Mucosa of rectum (tissue), 2 donors: ENCODE results near the gene MLEC.

Source experiments
- H3K27ac ChIP-seq, 2 donors: one replicate each; pipeline ENCODE4 v1.7.0; 2013; ENCODE audit warnings: inconsistent platforms in 2 of 2, low read depth in 2 of 2, low read length in 2 of 2
- H3K27me3 ChIP-seq, 2 donors: one replicate each; pipeline ENCODE4 v1.7.0; 2013; ENCODE audit warnings: low read length in 2 of 2; ENCODE audit not compliant: control insufficient read depth in 2 of 2, insufficient read depth in 2 of 2
- H3K36me3 ChIP-seq, 2 donors: one replicate each; pipeline ENCODE4 v1.7.0; 2013; ENCODE audit warnings: low read length in 2 of 2; ENCODE audit not compliant: control insufficient read depth in 2 of 2, insufficient read depth in 2 of 2
- H3K4me1 ChIP-seq, 2 donors: one replicate each; pipeline ENCODE4 v1.7.0; 2013; ENCODE audit warnings: low read length in 2 of 2, mild to moderate bottlenecking in 1 of 2; ENCODE audit not compliant: control insufficient read depth in 2 of 2, insufficient read depth in 2 of 2
- H3K4me3 ChIP-seq, 2 donors: one replicate each; pipeline ENCODE4 v1.7.0; 2013; ENCODE audit warnings: low read length in 2 of 2
- H3K9ac ChIP-seq, 2 donors: one replicate each; pipeline ENCODE4 v1.7.0; 2013; ENCODE audit warnings: low read length in 2 of 2, low read depth in 1 of 2, mild to moderate bottlenecking in 1 of 2
- H3K9me3 ChIP-seq, 2 donors: one replicate each; pipeline ENCODE4 v1.7.0; 2013; ENCODE audit warnings: low read length in 2 of 2; ENCODE audit not compliant: control insufficient read depth in 2 of 2
- donor health status: healthy.
- donor health status: Normal muscosa, but diverticular disease.

MLEC gene

DNA sequence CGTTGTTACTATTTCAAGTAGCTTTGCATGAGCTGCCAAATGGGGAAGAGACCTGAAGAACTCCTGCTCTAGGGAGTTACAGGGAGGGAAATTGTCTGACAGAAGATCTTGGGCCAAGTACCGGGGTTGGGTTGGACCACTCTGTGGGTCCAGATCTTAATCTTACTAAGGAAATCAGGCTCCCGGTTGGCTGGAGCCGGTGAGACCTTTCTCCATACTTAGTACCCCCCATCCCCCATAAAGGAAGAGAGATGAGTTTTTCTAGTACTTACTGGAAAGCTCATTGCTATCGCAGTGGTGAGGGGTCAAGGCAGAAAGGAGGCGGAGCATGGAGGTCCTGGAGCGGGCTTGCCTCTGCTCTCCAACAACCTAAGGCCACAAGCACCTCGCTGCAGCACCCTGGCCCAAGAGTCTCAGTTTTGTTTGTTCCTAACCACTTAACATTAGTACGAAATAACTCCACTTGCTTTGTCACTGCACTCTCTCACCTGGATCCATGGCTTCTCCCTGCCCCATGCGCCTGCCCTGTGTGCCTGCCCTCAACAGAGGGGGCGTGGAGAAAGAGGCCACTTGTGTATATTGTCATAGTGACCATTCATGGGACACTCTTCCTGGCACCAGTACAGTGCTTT is 16.5 kb downstream of the MLEC start:
- Histone ChIP-seq H3K36me3 (peaks cover 36 to 49% of the 10 kb centered on the region in 2 donors), H3K9me3 (no peaks in the 10 kb centered on the region), H3K27me3 (no peaks in the 10 kb centered on the region), H3K9ac (no peak overlapping the region), H3K4me3 (no peak overlapping the region), H3K27ac (no peak overlapping the region), H3K4me1 (no peaks in the 10 kb centered on the region)

DNA sequence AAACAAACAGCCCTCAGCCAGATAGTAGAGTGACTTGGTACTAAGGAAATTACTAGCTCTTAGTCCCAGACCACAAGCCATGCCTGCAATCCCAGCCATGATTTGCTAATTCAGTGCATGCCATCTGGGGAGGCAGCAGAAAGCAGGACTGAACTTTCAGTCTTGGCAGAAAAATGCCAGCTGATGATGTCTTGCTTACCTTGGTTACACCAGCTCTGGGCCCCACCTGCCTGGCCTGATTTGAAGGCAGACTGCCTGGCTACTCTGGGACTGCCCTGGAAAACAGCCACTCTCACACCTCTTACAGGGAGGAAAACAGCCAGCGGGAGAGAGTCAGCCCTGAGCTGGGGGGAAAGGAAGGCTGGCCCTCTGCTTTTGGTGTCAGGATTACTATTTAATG is 18.7 kb downstream of the MLEC start:
- H3K27me3 ChIP-seq = no peaks in the 10 kb centered on the region
- peaks cover 5 to 6% of the 10 kb centered on the region in 2 donors for H3K4me1 ChIP-seq
- peaks cover 22 to 27% of the 10 kb centered on the region in 2 donors for H3K36me3 ChIP-seq
- no peaks in the 10 kb centered on the region for H3K9me3 ChIP-seq
- no peak overlapping the region for H3K27ac ChIP-seq
- H3K9ac ChIP-seq = no peak overlapping the region
- H3K4me3 ChIP-seq = no peak overlapping the region

DNA sequence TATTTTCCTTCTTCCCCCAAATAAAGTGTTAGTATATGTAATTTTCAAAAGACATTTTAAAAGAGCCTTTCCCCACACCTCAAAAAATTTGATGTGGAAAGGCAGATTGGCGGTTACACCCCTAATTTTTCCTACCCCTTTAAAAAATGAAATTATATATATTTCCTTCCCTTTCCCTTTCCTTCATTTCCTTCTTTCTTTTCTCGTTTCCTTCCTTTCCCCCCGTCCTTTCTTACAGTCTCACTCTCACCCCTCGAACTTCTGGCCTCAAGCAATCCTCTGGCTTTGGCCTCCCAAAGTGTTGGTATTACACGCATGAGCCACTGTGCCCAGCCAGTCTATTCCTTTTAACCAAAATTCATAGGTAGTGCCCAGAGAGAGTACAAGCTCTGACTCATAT is 19.1 kb downstream of the MLEC start:
- H3K9me3 ChIP-seq = no peaks in the 10 kb centered on the region
- no peak overlapping the region for H3K4me3 ChIP-seq
- H3K27ac ChIP-seq = no peak overlapping the region
- peaks cover 5 to 9% of the 10 kb centered on the region in 2 donors for H3K4me1 ChIP-seq
- H3K27me3 ChIP-seq = no peaks in the 10 kb centered on the region
- H3K36me3 ChIP-seq = peaks cover 22 to 23% of the 10 kb centered on the region in 2 donors
- H3K9ac ChIP-seq = no peak overlapping the region

DNA sequence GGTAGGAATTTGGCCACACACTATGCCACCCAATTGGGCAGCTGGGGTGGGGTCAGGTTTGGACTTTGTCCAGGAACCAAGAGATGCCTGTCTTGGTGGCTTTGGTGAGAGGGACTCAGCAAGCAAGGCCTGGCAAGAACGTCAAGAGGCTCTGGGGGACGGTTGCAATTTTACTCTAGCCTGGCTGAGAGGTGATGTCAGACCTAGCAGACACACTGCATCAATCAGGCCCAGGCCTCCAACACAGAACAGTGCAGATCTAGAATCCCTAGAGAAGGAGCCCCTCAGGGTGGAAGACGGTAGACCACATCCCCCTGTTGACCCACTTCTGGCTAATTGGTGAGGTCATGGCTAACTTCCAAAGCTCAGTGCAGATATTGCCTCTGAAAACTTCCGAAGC is 21.7 kb downstream of the MLEC start:
- H3K27ac ChIP-seq = no peak overlapping the region
- peaks cover 7 to 9% of the 10 kb centered on the region in 2 donors for H3K36me3 ChIP-seq
- peaks cover 14 to 16% of the 10 kb centered on the region in 2 donors for H3K4me1 ChIP-seq
- H3K4me3 ChIP-seq = no peak overlapping the region
- no peaks in the 10 kb centered on the region for H3K27me3 ChIP-seq
- no peak overlapping the region for H3K9ac ChIP-seq
- no peaks in the 10 kb centered on the region for H3K9me3 ChIP-seq

DNA sequence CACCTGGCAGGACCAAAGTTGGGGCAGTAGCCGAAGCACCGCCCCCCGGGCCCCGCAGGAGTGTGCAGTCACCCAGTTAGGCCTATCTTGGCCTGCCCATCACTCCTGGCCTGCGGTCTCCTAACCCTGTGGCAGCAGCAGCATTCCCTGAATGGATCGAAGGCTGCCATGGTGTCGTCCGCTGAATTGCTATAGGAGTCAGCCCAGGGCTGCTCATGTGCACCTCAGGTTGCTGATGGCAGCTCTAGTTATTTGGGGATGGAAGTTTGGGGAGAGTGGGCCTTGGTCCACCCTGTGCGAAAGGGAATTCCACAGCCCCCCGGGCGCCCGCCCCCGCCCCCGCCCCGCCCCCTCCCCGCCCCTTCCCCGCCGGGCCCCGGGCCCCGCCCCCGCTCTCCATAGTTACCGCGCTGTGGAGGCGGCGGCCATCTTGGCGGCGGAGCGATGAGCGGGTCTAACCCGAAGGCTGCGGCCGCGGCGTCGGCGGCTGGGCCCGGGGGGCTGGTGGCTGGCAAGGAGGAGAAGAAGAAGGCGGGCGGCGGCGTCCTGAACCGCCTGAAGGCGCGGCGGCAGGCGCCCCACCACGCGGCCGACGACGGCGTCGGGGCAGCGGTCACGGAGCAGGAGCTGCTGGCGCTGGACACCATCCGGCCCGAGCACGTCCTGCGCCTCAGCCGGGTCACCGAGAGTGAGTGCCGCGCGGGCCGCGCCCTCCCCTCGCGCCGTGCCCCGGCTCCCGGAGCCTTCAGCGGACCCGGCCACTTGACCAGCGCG is 23.3 kb downstream of the MLEC start, which contains the start of gene UNC119B:
Gene UNC119B, plus strand, starts transcription at position 428 of the 774 bp plus-strand sequence. Its CDS starts 17 bp downstream, at position 445.
- no peaks in the 10 kb centered on the region for H3K9me3 ChIP-seq

DNA sequence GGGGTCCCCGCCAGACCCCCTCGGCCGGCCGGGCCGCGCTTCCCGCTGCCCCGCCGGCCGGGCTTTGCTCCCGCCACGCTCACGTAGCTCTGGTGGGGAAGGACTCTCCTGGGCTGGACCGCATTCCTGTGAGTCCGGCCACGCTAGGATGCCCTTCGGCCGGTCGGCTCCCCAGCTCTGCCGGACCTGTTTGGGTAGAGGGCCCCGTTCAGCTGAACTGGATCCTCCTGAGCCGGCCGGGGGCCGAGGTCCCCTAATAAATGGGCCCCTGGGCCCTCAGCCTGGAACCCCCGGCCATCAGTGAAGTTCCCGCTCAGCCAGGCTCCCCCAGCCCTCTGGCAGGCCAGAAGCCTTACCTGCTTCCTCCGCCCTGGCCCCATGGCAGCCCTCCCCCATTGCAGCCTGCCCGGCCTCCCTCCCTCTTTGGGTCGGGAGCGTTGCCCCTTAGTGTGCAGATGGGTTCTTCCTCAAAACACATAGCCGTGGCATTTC is 23.9 kb downstream of the MLEC start:
- Histone ChIP-seq H3K9ac (peak overlapping the region; percentile 72 to 79), H3K4me1 (peaks cover 14 to 16% of the 10 kb centered on the region in 2 donors), H3K4me3 (peak overlapping the region; percentile 78 to 82), H3K27ac (peak overlapping the region; percentile 69 to 70), H3K27me3 (no peaks in the 10 kb centered on the region), H3K9me3 (no peaks in the 10 kb centered on the region), H3K36me3 (peaks cover 13 to 16% of the 10 kb centered on the region in 2 donors)

More for the DNA sequence above, 23.3 kb downstream of the MLEC start, which contains the start of gene UNC119B:
- peaks cover 13 to 16% of the 10 kb centered on the region in 2 donors for H3K36me3 ChIP-seq
- peak within 1 kb of the TSS; percentile 69 to 70 for H3K27ac ChIP-seq
- peak within 1 kb of the TSS; percentile 72 to 79 for H3K9ac ChIP-seq
- no peaks in the 10 kb centered on the region for H3K27me3 ChIP-seq
- H3K4me1 ChIP-seq = peaks cover 14 to 16% of the 10 kb centered on the region in 2 donors
- H3K4me3 ChIP-seq = peak within 1 kb of the TSS; percentile 78 to 82

DNA sequence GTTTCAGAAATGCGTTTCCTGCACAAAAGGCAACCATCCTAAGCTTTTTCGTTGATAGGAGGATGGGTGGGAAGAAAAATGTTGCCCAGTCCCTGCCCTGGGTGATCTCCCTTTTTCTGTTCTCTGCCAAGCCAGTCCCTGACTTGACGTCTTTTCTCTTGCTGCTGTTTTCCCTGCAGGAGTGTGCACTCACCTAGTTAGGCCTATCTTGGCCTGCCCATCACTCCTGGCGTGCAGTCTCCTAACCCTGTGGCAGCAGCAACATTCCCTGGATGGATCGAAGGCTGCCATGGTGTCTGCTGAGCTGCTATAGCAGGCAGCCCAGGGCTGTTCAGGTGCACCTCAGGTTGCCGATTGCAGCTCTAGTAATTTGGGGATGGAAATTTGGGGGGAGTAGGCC is 24.5 kb downstream of the MLEC start:
- Histone ChIP-seq H3K36me3 (peaks cover 17 to 22% of the 10 kb centered on the region in 2 donors), H3K27me3 (no peaks in the 10 kb centered on the region), H3K4me1 (peaks cover 18 to 21% of the 10 kb centered on the region in 2 donors), H3K9me3 (no peaks in the 10 kb centered on the region), H3K9ac (peak overlapping the region; percentile 72 to 79), H3K4me3 (peak overlapping the region; percentile 78 to 82), H3K27ac (peak overlapping the region in 1 of 2 donors; percentile 70)

DNA sequence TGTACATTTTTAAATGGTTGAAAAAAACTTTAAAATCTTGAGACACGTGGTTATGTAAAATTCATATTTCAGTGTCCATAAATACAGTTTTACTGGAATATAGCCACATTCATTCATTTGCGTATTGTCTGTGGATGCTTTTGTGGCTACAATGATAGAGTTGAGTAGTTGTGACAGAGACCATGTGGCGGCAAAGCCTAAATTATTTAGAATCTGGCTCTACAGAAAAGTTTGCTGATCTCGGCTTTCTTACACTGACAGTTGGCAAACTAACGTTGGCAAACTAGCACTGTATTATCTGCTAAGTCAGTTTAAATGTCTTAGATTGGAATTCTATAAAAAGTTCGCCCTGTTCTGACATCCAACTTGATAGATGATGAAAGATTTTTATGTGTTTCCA is 25.7 kb downstream of the MLEC start:
- no peak overlapping the region for H3K27ac ChIP-seq
- H3K4me3 ChIP-seq = no peak overlapping the region

DNA sequence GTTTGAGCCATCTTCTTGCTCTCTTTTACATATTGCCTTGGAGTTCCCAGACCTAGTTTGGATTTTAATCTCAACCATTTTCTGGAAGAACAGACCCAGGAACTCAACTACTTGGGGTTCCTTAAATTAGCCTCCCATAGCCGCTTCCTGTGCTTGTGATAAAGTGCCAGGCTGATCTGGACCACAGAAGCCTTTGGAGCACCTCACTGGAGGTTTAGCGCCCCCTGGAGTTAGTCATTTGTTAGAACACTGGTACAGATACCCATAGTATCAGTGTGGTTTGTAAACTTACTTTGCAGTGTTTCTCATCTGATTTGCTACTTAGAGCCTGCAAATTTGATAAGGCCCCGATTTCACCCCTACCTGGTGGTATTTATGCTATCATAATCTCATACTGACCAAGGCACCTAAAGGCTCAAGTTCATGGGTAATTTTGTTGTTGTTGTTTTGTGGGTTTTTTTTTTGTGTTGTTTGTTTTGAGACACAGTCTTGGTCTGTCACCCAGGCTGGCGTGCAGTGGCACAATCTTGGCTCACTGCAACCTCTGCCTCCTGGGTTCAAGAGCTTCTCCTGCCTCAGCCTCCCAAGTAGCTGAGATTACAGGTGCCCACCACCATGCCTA is 27.0 kb downstream of the MLEC start:
- H3K27ac ChIP-seq = no peak overlapping the region
- peaks cover 30 to 37% of the 10 kb centered on the region in 2 donors for H3K36me3 ChIP-seq
- no peak overlapping the region for H3K4me3 ChIP-seq
- no peaks in the 10 kb centered on the region for H3K9me3 ChIP-seq
- H3K9ac ChIP-seq = no peak overlapping the region
- H3K4me1 ChIP-seq = peaks cover 31 to 32% of the 10 kb centered on the region in 2 donors
- no peaks in the 10 kb centered on the region for H3K27me3 ChIP-seq

More for the DNA sequence above, 25.7 kb downstream of the MLEC start:
- H3K36me3 ChIP-seq = peaks cover 21 to 28% of the 10 kb centered on the region in 2 donors
- peaks cover 22 to 25% of the 10 kb centered on the region in 2 donors for H3K4me1 ChIP-seq
- H3K9ac ChIP-seq = no peak overlapping the region
- H3K9me3 ChIP-seq = no peaks in the 10 kb centered on the region
- no peaks in the 10 kb centered on the region for H3K27me3 ChIP-seq
